ENCODE results near the gene MSMB. TPM values are rescaled to one million over a fixed set of nuclear protein-coding genes. Genes with fewer than 3 reads are reported as not detected.
A peak's percentile ranks its signal among the peaks of the same experiment; 100 is the strongest.
"Not testable (repeated sequence)": the region's sequence is repeated elsewhere in the genome, so short reads cannot be mapped to it uniquely, and the experiment has no call there.

Gene MSMB, protein sequence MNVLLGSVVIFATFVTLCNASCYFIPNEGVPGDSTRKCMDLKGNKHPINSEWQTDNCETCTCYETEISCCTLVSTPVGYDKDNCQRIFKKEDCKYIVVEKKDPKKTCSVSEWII
- not detected for total RNA-seq

DNA sequence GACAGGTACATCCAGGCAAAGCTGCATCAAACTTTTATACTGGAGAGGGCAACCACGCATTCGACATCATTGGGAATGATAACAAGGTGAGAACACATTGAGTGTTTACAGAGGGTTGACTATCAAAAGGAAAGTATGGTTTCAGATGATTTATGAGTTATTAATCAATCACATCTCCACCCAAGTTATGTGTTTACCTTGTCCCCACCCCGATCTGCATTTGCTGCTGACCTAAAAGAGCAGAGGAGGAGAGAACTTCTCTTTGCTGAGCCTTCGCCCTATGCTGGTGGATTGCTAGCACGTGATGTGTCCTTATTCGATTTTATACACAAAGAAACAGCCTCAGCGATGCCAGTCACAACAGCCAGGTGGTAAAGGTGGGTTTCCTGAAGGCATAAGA, at the start of gene MSMB:
TSS of gene MSMB (minus strand) at position 9 of the 400 bp plus-strand sequence. CDS start 32 bp downstream, outside the sequence.
- Mint-ChIP-seq H3K4me3 (no peak within 1 kb of the TSS), H3K36me3 (no peaks in the 10 kb centered on the region), H3K27me3 (no peaks in the 10 kb centered on the region), H3K4me1 (peaks cover 5% of the 10 kb centered on the region), H3K9me3 (no peaks in the 10 kb centered on the region), H3K27ac (no peak within 1 kb of the TSS)
- no peak for DNase-seq

DNA sequence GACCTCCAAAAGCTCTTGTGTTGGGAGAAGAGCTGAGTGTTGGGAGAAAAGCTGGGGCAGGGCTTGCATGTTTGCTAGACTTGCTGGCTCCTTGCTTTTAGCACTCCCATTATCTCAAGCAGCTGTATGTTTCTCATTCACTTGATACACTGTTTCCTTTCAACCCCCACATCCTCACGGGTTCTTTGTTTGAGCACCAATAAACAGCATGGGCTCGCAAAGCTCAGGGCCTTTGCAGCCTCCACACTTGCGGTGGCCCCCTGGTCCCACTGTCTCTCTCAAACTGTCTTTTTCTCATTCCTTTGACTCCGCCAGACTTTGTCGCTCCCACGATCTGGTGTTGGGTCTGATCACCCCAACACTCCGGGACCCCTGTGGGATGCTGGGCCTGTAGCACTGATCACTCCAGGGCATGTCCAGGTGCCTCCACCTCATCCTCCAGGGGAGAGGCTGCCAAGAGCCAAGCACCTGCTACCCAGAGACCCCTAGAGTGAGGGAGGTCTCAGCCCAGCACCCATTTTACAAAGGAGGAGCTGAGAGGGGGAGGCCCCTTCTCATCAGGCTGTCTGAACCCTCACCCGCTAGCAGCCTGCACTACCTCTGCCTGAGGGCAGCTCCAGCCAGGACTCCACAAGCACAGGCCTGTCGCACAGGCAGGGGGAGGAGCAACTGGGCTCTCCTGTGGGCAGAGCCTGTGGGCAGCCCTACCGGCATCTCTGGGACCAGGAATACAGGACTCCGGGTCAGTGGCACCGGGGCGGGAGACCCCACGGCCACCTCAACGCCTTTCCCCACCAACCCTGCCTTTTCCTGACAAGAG, 49.1 kb upstream of the MSMB start:
- DNase-seq = peak; percentile 24
- Mint-ChIP-seq H3K27me3 (no peaks in the 10 kb centered on the region), H3K27ac (peak overlapping the region; percentile 88), H3K36me3 (peaks cover 1% of the 10 kb centered on the region), H3K4me1 (peaks cover 27% of the 10 kb centered on the region), H3K9me3 (peaks cover 5% of the 10 kb centered on the region), H3K4me3 (peak overlapping the region; percentile 53)

DNA sequence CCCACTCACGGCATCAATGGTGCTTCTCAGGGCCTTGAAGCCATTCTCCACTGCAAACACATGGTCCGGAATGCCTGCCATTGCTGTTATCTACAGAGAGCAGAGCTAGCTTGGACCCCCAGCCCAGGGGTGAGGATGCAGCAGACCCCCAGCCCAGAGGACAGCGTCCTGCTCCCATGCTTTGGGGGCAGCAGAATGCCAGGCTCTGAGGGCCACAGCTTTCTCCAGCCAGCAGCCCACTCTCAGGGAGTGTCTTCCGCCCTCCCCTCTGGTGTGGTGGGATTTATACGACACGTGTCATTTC, 48.1 kb upstream of the MSMB start:
- no peak overlapping the region for H3K27ac Mint-ChIP-seq
- H3K4me1 Mint-ChIP-seq = peaks cover 30% of the 10 kb centered on the region
- peak overlapping the region; percentile 37 for H3K4me3 Mint-ChIP-seq
- peaks cover 5% of the 10 kb centered on the region for H3K9me3 Mint-ChIP-seq
- H3K36me3 Mint-ChIP-seq = peaks cover 1% of the 10 kb centered on the region
- no peak for DNase-seq
- H3K27me3 Mint-ChIP-seq = no peaks in the 10 kb centered on the region

DNA sequence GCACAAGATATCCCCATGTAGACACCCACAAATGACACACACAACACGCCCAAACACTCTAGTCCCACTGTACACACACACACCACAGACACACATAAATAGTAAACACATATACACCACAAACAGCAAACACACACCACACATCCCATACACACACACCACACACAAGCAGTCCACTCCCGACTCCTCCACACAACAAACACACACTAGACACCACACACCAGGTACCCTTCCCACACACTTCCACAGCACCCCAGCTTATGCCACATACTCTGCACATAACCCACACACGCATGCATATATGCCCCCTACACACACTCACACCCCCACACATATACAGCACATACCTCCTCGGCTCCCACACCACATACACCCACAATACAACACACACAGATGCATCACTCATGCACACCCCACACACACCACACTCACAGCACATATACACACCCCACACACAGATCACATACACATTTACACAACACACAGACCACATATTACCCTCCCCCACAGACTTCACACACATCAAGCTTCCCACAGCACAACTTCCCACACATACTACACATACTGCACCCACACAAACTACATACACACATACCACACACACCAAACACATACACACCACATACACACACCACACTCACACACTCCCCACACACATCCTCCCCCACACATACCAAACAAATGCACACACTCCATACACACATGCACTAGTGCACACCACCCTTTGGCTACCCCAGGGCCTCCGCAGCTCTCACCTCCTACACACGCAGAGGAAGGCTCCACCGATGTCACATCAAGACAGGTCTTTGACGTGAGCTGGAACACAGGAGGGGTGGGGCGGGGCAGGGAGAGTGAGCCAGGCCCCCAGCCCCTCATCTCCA, 47.5 kb upstream of the MSMB start:
- not testable (repeated sequence) for H3K27me3 Mint-ChIP-seq

DNA sequence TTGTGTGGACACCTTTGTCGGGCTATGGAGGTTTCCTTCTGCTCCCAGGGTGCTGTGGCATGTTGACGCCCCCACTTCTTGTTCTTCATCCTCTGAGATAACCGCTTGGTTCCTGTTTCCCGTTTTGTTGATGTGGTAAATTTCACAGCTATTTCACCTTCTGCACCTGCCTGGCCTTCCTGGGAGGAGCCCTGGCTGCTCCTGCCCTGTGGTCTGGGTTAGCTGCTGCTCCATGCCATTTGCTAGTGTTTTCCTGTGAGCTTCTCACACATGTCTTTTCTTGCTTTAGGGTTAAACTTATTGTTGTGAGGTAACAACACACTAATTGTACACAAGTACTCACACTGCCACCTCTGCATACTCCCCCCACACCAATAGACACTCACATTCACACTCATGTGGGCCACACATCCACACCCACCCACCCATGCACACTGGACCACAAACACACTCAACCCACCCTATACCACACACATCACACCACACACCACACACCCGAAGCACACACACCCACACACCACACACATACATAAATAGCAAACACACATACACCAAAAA, 46.5 kb upstream of the MSMB start:
- peaks cover 1% of the 10 kb centered on the region for H3K36me3 Mint-ChIP-seq
- H3K9me3 Mint-ChIP-seq = no peaks in the 10 kb centered on the region
- H3K4me3 Mint-ChIP-seq = no peak overlapping the region
- H3K27ac Mint-ChIP-seq = no peak overlapping the region
- H3K27me3 Mint-ChIP-seq = no peaks in the 10 kb centered on the region
- DNase-seq = peak; percentile 16
- peaks cover 32% of the 10 kb centered on the region for H3K4me1 Mint-ChIP-seq

More for the DNA sequence above, 47.5 kb upstream of the MSMB start:
- not testable (repeated sequence) for H3K4me3 Mint-ChIP-seq, H3K36me3 Mint-ChIP-seq, H3K9me3 Mint-ChIP-seq, H3K27ac Mint-ChIP-seq
- peak; percentile 49 for DNase-seq
- peaks cover 32% of the 10 kb centered on the region for H3K4me1 Mint-ChIP-seq

DNA sequence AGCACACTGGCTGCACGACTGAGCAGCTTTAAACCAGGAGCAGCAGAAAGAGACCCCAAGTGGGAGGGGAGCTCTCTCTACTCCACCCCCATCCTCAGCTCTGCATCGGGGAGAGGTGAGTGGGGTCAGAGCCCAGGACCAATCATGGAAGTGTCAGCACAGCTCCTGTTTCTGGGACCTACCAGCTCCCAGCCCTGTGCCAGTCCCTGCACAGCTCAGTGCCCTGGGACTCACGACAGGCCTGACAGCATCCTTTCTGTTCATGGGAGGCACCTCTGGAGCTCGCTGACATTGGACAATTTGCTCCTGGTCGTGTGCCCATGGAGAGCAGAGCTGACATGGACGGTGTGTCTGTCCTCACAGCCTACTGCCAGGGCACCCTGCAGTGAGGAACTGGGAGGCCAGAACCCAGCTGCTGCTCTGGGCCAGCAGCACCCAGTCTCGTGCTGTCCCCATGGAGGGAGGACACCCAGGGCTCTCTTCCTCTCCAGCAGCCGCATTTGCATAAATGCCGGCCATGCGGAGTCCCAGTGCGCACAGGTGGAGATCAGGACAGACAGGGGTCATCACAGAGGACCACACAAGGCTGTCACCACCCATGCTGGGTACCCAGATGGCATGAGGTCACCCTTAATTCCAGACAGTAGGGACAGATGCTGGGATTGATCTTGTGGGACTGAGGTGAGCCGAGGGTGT, 45.9 kb upstream of the MSMB start:
- no peak overlapping the region for H3K4me3 Mint-ChIP-seq
- peak overlapping the region; percentile 47 for H3K27ac Mint-ChIP-seq
- no peaks in the 10 kb centered on the region for H3K9me3 Mint-ChIP-seq
- H3K36me3 Mint-ChIP-seq = peaks cover under 1% of the 10 kb centered on the region
- H3K27me3 Mint-ChIP-seq = no peaks in the 10 kb centered on the region
- no peak for DNase-seq
- peaks cover 25% of the 10 kb centered on the region for H3K4me1 Mint-ChIP-seq

DNA sequence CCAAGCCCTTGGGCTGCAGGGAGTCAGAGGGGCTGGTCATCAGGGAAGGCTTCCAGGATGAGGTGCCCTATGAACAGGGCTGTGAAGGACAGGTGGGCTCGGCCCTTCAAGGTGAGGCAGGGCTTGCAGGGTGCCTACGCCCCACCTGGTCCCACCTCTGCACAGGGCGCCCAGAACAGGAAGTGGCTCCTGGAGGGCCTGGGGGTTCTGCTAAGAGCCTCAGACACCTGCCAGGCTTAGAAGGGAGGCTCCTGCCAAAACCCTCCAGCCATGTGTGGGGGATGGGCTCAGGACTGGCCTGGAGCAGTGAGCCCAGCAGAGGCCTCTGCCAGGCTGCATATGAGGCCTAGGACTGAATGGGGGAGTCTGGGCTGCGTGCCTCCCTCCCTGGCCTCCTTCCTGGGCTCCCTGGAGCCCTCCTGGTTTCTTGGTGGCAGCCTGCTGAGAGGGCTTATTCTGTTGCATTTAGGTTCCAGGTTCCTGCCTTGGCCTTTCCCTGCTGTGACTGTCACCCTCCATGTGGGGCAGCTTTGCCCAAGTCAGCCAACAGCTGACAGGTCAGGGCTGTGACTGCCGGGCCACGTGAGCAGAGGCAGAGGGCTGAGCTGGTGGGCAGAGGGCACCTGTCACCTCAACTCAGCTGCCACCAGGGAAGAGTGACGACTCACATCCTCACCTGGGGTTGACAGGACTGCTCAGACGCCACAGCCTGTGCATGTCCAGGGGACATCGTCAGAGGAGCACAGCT, 45.2 kb upstream of the MSMB start:
- H3K27me3 Mint-ChIP-seq = no peaks in the 10 kb centered on the region
- no peaks in the 10 kb centered on the region for H3K36me3 Mint-ChIP-seq
- peak overlapping the region; percentile 47 for H3K27ac Mint-ChIP-seq
- peaks cover 2% of the 10 kb centered on the region for H3K9me3 Mint-ChIP-seq
- peaks cover 18% of the 10 kb centered on the region for H3K4me1 Mint-ChIP-seq
- H3K4me3 Mint-ChIP-seq = no peak overlapping the region
- DNase-seq = no peak

DNA sequence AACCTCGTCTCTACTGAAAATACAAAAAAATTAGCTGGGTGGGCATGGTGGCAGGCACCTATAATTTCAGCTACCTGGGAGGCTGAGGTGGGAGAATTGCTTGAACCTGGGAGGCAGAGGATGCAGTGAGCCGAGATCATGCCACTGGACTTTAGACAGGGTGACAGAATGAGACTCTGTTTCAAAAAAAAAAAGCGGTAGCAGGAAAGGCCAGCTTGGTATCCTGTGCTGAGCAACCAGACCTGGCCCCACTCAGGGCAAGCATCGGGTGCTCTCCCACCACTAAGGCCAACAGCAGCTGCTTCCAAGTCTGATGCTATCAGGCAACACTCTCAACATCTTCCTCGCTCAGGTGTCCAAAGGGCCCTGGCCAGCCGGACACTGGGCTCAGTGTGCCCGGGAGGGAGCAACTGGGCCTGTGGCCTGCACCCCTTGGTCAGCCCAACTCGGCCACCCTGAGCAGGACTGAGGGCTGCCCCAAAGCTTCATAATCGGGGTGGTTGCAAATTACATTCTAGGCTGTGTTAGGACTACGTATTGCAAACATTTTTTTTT, 44.3 kb upstream of the MSMB start:
- H3K27me3 Mint-ChIP-seq = no peaks in the 10 kb centered on the region

DNA sequence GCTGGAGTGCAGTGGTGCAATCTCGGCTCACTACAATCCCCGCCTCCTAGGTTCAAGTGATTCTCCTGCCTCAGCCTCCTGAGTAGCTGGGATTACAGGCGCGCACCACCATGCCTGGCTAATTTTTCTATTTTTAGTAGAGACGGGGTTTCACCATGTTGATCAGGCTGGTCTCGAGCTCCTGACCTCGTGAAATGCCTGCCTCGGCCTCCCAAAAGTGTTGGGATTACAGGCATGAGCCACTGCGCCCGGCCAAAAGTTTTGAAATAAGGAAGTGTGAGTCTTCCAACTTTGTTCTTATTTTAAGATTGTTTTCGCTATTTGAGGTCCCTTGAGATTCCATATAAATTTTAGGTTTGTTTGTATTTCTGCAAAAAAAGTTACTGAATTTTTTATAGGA, 41.3 kb upstream of the MSMB start:
- not testable (repeated sequence) for H3K9me3 Mint-ChIP-seq, H3K27me3 Mint-ChIP-seq, H3K27ac Mint-ChIP-seq, H3K4me3 Mint-ChIP-seq, H3K36me3 Mint-ChIP-seq, DNase-seq
- peaks cover 15% of the 10 kb centered on the region for H3K4me1 Mint-ChIP-seq

More for the DNA sequence above, 44.3 kb upstream of the MSMB start:
- Mint-ChIP-seq H3K9me3 (peaks cover 2% of the 10 kb centered on the region), H3K27ac (no peak overlapping the region), H3K4me1 (peaks cover 15% of the 10 kb centered on the region), H3K36me3 (no peaks in the 10 kb centered on the region), H3K4me3 (no peak overlapping the region)
- no peak for DNase-seq

DNA sequence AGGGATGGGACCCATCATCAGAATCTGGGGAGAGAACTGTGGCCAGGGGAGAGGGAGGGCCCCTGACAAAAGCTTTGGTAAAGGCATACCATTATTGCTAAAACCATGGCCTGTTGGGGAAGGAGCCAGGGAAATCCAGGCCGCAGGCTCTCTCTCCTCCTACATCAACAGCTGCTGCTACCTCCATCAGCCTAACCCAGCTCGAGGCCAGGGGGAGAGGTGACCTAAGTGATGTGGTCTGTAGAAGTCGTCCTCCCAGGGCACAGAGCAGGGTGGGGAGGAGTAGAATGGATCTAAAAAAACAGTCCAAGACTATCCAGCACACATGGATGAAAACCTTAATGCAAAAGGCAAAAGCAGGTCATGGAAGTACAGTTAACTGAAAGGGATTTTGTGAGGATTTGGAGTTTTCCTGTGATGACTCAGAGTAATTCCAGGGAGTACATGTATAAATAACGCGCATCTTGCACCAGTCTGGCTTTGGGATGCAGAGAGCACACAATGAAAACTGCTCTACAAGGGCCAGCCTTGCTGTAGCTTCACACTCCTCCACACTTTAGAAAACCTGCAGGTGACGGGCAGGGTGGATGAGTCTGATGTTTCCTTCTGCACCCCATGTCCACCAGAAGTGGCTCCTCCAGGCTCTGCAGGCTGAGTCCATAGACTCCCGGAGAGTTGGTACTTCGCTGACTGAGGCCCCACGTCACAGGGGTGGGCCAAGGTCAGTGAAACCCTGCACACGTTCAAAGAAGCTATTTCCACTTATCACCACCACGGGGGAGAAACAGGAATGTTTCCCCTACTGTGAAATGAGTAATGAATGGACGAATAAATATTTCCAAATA, 38.5 kb upstream of the MSMB start:
- Mint-ChIP-seq H3K4me1 (peaks cover 5% of the 10 kb centered on the region), H3K27me3 (no peaks in the 10 kb centered on the region), H3K36me3 (no peaks in the 10 kb centered on the region), H3K4me3 (no peak overlapping the region), H3K27ac (no peak overlapping the region), H3K9me3 (peaks cover 11% of the 10 kb centered on the region)
- no peak for DNase-seq

DNA sequence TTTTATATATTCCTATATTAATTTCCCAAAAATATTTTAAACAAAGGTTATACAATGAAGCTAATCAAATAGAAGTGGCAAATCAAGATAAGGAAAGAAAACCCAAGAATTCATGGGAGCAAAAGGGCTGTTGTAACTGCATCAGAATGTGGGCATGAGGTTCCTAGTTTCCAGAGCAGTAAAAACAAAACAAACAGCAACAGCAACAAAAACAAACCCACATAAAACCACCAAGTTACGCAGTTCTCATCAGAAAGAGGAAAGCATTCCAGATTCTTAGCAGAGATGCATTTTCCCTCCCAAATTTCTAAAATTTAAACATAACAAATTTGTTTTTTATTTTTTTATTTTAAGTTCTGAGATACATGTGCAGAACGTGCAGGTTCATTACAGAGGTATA, 34.8 kb upstream of the MSMB start:
- Mint-ChIP-seq H3K9me3 (peaks cover 14% of the 10 kb centered on the region), H3K27ac (no peak overlapping the region), H3K36me3 (no peaks in the 10 kb centered on the region), H3K27me3 (no peaks in the 10 kb centered on the region), H3K4me3 (no peak overlapping the region), H3K4me1 (peaks cover 13% of the 10 kb centered on the region)
- DNase-seq = no peak

DNA sequence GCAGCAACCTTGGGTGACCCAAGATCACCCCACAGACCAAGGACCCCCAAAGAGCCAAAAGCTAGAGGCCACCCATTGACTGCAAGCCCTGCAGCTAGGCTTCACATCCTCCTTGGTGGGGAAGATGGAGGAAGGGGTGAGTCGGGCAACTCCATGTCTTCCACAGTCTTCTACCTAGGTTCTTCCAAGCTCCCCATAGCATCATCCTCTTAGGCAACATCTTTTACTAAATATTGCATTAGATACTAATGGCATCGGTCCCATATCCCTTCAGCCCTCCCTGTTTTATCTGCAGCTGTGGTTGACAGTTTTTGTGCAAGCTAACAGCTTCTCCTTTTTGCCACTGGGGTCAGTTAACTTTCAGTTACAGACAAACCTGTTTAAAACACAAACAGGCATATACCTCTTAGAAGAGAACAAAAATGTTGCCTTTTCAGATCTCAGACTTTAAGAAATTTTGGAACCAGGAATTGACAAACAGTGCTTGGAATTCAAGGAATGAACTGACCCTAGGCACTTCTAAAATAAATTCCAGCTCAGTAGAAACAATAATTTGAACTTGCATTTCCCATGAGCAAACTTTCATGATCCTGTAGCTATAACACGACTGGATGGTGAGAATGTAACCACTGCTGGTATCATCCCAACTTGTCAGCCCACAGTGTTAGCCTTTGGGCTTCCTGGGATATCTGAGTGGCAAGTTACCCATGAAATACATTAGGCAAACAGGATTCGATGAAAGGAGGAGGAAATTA, 33.9 kb upstream of the MSMB start:
- Mint-ChIP-seq H3K4me3 (no peak overlapping the region), H3K9me3 (peaks cover 14% of the 10 kb centered on the region), H3K27ac (no peak overlapping the region), H3K4me1 (peaks cover 13% of the 10 kb centered on the region), H3K27me3 (no peaks in the 10 kb centered on the region), H3K36me3 (no peaks in the 10 kb centered on the region)
- DNase-seq = no peak
